Panc1 (cell line): Measurements from ENCODE around the gene CCDC57. TPM values are rescaled to one million over a fixed set of nuclear protein-coding genes. Genes with fewer than 3 reads are reported as not detected.

ENCODE experiments used
- ATAC-seq: fragments of 200-7000 bp; cut with Tn5 transposase; 2 replicates; pipeline ENCODE4 v1.9.1; 2020; ENCODE audit warnings: mild to moderate bottlenecking, moderate library complexity
- BruUV-seq: library from RNA; stranded (reverse); fragments of 400-500 nt; replicated peaks from 2 replicates; lab custom pipeline; 2021; lab: Mats Ljungman, UMichigan
- CTCF ChIA-PET: fragments of 300-600 bp; sonication (Branson Sonifier 250); formaldehyde crosslinking; loops from one replicate; lab custom pipeline; 2022; ENCODE audit warnings: antibody characterized with exemption; lab: Charles Lee
- POLR2A ChIA-PET: fragments of 300-600 bp; sonication (Branson Sonifier 250); formaldehyde crosslinking; loops from one replicate; lab custom pipeline; 2022; ENCODE audit warnings: antibody characterized with exemption; lab: Charles Lee
- DNase-seq: peaks from one replicate; pipeline ENCODE4 v3.0.0-alpha.2; 2010; ENCODE audit warnings: low read depth, low spot score
- H3K27ac ChIP-seq: 2 replicates; pipeline ENCODE4 v1.5.1; 2011; ENCODE audit warnings: mild to moderate bottlenecking, low read length, inconsistent platforms
- H3K27me3 ChIP-seq: fragments of 200-500 bp; sonication (Bioruptor generic); 2 replicates; pipeline ENCODE4 v1.6.0; 2014; ENCODE audit warnings: low read length, inconsistent platforms; ENCODE audit not compliant: control insufficient read depth, insufficient read depth
- H3K36me3 ChIP-seq: fragments of 200-500 bp; sonication (Bioruptor generic); 2 replicates; pipeline ENCODE4 v1.5.1; 2014; ENCODE audit warnings: inconsistent platforms, mild to moderate bottlenecking, low read length, moderate library complexity; ENCODE audit not compliant: control insufficient read depth, insufficient read depth
- H3K4me1 ChIP-seq: 2 replicates; pipeline ENCODE4 v1.5.1; 2011; ENCODE audit warnings: inconsistent platforms, mild to moderate bottlenecking, low read length, moderate library complexity; ENCODE audit not compliant: control insufficient read depth, insufficient read depth
- H3K4me3 ChIP-seq, 2 experiments: 2 replicates each; pipeline ENCODE4 v1.5.1; 2011 to 2012; ENCODE audit warnings: low read depth in 2 of 2, low read length in 2 of 2, mild to moderate bottlenecking in 2 of 2, inconsistent platforms in 1 of 2, moderate library complexity in 1 of 2
- H3K9me3 ChIP-seq: fragments of 200-500 bp; sonication (Bioruptor generic); 2 replicates; pipeline ENCODE4 v1.5.1; 2014; ENCODE audit warnings: low read depth, mild to moderate bottlenecking, inconsistent platforms, low read length, moderate library complexity; ENCODE audit not compliant: control insufficient read depth, insufficient read depth
- CTCF ChIP-seq: fragments of 450-650 bp; IDR thresholded peaks from 2 replicates; pipeline ENCODE4 v1.5.1; 2017; ENCODE audit warnings: mild to moderate bottlenecking
- POLR2AphosphoS5 ChIP-seq: IDR thresholded peaks from 2 replicates; pipeline ENCODE4 v1.6.1; 2012; ENCODE audit warnings: mild to moderate bottlenecking, low read depth, low read length, moderate library complexity
- REST ChIP-seq, 2 experiments: IDR thresholded peaks; 2 replicates each; pipeline ENCODE4 v1.6.1; 2011 to 2012; ENCODE audit warnings: low read depth in 2 of 2, control low read depth in 1 of 2, low read length in 1 of 2, mild to moderate bottlenecking in 1 of 2, moderate library complexity in 1 of 2; ENCODE audit not compliant: insufficient read depth in 1 of 2
- SIN3A ChIP-seq: IDR thresholded peaks from 2 replicates; pipeline ENCODE4 v1.6.1; 2012; ENCODE audit warnings: low read depth, mild to moderate bottlenecking, low read length, moderate library complexity, borderline replicate concordance; ENCODE audit not compliant: insufficient read depth
- TCF7L2 ChIP-seq: IDR thresholded peaks from 2 replicates; pipeline ENCODE4 v1.6.1; 2011; ENCODE audit warnings: mild to moderate bottlenecking, low read depth, low read length, inconsistent platforms
- in situ Hi-C: cut with HindIII; loops from 2 replicates; pipeline ENCODE4 v1.10.0; 2016; ENCODE audit warnings: low sequenced_read_pairs, low pct_unique_long_range_greater_than_20kb
- intact Hi-C: fragments of 100-400 bp; cut with micrococcal nuclease; formaldehyde crosslinking; loops from one replicate; pipeline ENCODE4 v1.10.0; 2022; ENCODE audit not compliant: unreplicated experiment
- total RNA-seq: library from RNA; stranded (reverse); gene quantifications from one replicate; pipeline ENCODE4 v1.2.1, GENCODE V29; 2021; ENCODE audit not compliant: unreplicated experiment

The CCDC57 gene
- total RNA-seq, 1 experiment from 2014 or later: 63.6 TPM

- TF ChIP-seq SIN3A (no peak), POLR2AphosphoS5 (peak; percentile 14; the same call in 1 of the 2 replicates)
- POLR2A ChIA-PET: no interaction called here
Observed at GRCh38 chr17:82059272-82060000, 153.2 kb downstream of the CCDC57 start.

GRCh38 chr17:82058855-82059249, 153.8 kb downstream of the CCDC57 start:
- Histone ChIP-seq H3K36me3 (peaks cover 6% of the 10 kb centered on the region), H3K9me3 (no peaks in the 10 kb centered on the region), H3K4me3 (no peak overlapping the region), H3K27ac (no peak overlapping the region), H3K4me1 (peaks cover 17% of the 10 kb centered on the region), H3K27me3 (no peaks in the 10 kb centered on the region)
- in situ Hi-C loops (loop anchor here (10.0 kb wide), 1 partner anchor 76 kb away; no protein-coding TSS in a partner anchor), intact Hi-C loops (no loop called here)
- POLR2A ChIA-PET: no interaction called here
- TF ChIP-seq SIN3A (no peak), REST (IDR thresholded peaks at IDR 0.05; ENCODE audit: insufficient read depth in 1 of 2, low read depth in 2 of 2, low read length in 1 of 2) (no peak), POLR2AphosphoS5 (no peak), TCF7L2 (no peak), CTCF (no peak)
- BruUV-seq: no TSS peak
- DNase-seq: no peak
- ATAC-seq: no peak
- CTCF ChIA-PET: no interaction called here

More at GRCh38 chr17:82059272-82060000, 153.2 kb downstream of the CCDC57 start:
- intact Hi-C loops: no loop called here
- in situ Hi-C loops: loop anchor here (10.0 kb wide), 1 partner anchor 75 kb away; no protein-coding TSS in a partner anchor
- CTCF ChIA-PET: no interaction called here
- Histone ChIP-seq H3K4me3 (no peak overlapping the region), H3K27ac (no peak overlapping the region), H3K27me3 (no peaks in the 10 kb centered on the region), H3K36me3 (peaks cover 6% of the 10 kb centered on the region), H3K9me3 (no peaks in the 10 kb centered on the region), H3K4me1 (peaks cover 23% of the 10 kb centered on the region)
- ATAC-seq (no peak), DNase-seq (no peak)
- no TSS peak for BruUV-seq
